ENCODE results near the gene RHOD.

The RHOD gene

GRCh38 chr11:67116758-67117105, 60.1 kb downstream of the RHOD start:
- ATAC-seq: no peak
- TF ChIP-seq BACH2 (CRISPR knock-in tag; IDR thresholded peaks at IDR 0.05; ENCODE audit: borderline replicate concordance): no peak
- no peak for TF ChIP-seq ZNF70 (CRISPR knock-in tag; IDR thresholded peaks at IDR 0.05)
- TF ChIP-seq TCF4 (CRISPR knock-in tag; IDR thresholded peaks at IDR 0.05; ENCODE audit: borderline replicate concordance): no peak
- no peak for TF ChIP-seq OSR1 (CRISPR knock-in tag; IDR thresholded peaks at IDR 0.05)
- TF ChIP-seq GLIS3 (CRISPR knock-in tag; IDR thresholded peaks at IDR 0.05): no peak
- TF ChIP-seq ZFP30 (CRISPR knock-in tag; IDR thresholded peaks at IDR 0.05): no peak
- no peak for TF ChIP-seq ESRRG (CRISPR knock-in tag; IDR thresholded peaks at IDR 0.05)
- TF ChIP-seq ZFP3 (CRISPR knock-in tag; IDR thresholded peaks at IDR 0.05): no peak
- TF ChIP-seq ZC3H10 (CRISPR knock-in tag; IDR thresholded peaks at IDR 0.05): no peak
- TF ChIP-seq ISL1 (CRISPR knock-in tag; IDR thresholded peaks at IDR 0.05): no peak
- no peak for TF ChIP-seq TOX (CRISPR knock-in tag; IDR thresholded peaks at IDR 0.05; ENCODE audit: borderline replicate concordance)
- TF ChIP-seq CREB5 (CRISPR knock-in tag; IDR thresholded peaks at IDR 0.05; ENCODE audit: low read depth): no peak
- TF ChIP-seq SNAI2 (CRISPR knock-in tag; IDR thresholded peaks at IDR 0.05): no peak

DNA sequence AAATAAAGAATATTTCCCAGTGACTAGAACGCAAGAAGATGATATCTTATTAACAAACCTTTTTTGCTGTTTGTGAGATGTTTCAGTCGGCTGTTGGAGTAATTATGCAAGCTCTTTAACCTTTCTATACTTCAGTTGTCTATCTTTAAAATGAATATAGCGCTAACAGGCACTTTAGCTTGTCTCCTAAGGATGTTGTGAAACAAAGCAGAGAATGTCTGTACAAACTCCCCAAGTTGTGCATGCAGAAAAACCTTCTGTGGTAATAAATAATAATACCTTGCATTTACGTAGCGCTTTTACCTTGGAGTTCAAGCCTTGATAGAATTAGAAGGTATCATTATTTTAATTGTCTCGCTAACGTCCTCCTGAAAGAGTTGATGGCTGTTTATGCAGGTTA, 60.5 kb downstream of the RHOD start:
- TF ChIP-seq, protein P1, sequence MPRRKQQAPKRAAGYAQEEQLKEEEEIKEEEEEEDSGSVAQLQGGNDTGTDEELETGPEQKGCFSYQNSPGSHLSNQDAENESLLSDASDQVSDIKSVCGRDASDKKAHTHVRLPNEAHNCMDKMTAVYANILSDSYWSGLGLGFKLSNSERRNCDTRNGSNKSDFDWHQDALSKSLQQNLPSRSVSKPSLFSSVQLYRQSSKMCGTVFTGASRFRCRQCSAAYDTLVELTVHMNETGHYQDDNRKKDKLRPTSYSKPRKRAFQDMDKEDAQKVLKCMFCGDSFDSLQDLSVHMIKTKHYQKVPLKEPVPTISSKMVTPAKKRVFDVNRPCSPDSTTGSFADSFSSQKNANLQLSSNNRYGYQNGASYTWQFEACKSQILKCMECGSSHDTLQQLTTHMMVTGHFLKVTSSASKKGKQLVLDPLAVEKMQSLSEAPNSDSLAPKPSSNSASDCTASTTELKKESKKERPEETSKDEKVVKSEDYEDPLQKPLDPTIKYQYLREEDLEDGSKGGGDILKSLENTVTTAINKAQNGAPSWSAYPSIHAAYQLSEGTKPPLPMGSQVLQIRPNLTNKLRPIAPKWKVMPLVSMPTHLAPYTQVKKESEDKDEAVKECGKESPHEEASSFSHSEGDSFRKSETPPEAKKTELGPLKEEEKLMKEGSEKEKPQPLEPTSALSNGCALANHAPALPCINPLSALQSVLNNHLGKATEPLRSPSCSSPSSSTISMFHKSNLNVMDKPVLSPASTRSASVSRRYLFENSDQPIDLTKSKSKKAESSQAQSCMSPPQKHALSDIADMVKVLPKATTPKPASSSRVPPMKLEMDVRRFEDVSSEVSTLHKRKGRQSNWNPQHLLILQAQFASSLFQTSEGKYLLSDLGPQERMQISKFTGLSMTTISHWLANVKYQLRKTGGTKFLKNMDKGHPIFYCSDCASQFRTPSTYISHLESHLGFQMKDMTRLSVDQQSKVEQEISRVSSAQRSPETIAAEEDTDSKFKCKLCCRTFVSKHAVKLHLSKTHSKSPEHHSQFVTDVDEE (CRISPR knock-in tag; IDR thresholded peaks at IDR 0.05): no peak
- TF ChIP-seq ZNF70 (CRISPR knock-in tag; IDR thresholded peaks at IDR 0.05) (no peak), OSR1 (CRISPR knock-in tag; IDR thresholded peaks at IDR 0.05) (no peak), CSRNP3 (CRISPR knock-in tag; IDR thresholded peaks at IDR 0.05) (no peak), ISL1 (CRISPR knock-in tag; IDR thresholded peaks at IDR 0.05) (no peak), SNAI2 (CRISPR knock-in tag; IDR thresholded peaks at IDR 0.05) (no peak), GLIS3 (CRISPR knock-in tag; IDR thresholded peaks at IDR 0.05) (no peak), ZFP3 (CRISPR knock-in tag; IDR thresholded peaks at IDR 0.05) (no peak), ESRRG (CRISPR knock-in tag; IDR thresholded peaks at IDR 0.05) (no peak), BACH2 (CRISPR knock-in tag; IDR thresholded peaks at IDR 0.05; ENCODE audit: borderline replicate concordance) (no peak), ZFP30 (CRISPR knock-in tag; IDR thresholded peaks at IDR 0.05) (no peak), ZC3H10 (CRISPR knock-in tag; IDR thresholded peaks at IDR 0.05) (no peak), POU6F1 (CRISPR knock-in tag; IDR thresholded peaks at IDR 0.05; ENCODE audit: borderline replicate concordance, low read depth) (no peak), PATZ1 (CRISPR knock-in tag; IDR thresholded peaks at IDR 0.05; ENCODE audit: borderline replicate concordance) (no peak)
- ATAC-seq: no peak

DNA sequence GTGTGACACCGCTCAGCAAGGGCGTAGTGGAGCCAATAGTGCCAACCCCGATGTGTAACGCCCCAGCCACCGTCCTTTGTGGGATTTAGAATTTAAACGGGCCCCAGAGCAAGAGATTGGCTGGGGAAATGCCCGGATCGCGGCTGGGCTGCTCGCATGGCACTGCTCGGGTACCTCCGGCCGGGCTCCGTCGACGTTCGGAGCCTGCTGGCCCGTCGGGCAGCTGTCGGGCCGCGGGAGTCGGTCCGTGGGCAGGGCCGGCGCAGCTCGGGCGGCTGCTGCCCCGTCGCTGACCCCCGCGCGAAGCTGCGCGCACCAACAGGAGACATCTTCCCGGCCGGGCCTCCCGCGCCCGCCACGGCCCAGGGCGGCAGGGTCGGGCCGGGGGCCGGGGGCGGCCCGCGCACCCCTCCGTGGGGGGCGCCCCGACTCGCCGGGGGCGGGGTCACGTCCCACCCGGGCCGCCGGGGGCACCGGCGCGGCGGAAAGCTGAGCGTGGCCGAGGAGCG, 61.1 kb downstream of the RHOD start:
- no peak for TF ChIP-seq BACH2 (CRISPR knock-in tag; IDR thresholded peaks at IDR 0.05; ENCODE audit: borderline replicate concordance)
- no peak for TF ChIP-seq ZC3H10 (CRISPR knock-in tag; IDR thresholded peaks at IDR 0.05)
- no peak for TF ChIP-seq CSRNP3 (CRISPR knock-in tag; IDR thresholded peaks at IDR 0.05)
- TF ChIP-seq ZNF565 (CRISPR knock-in tag; conservative IDR thresholded peaks at IDR 0.05; ENCODE audit: low read depth): no peak
- no peak for TF ChIP-seq ISL1 (CRISPR knock-in tag; IDR thresholded peaks at IDR 0.05)
- TF ChIP-seq OSR1 (CRISPR knock-in tag; IDR thresholded peaks at IDR 0.05): no peak
- no peak for TF ChIP-seq CREB5 (CRISPR knock-in tag; IDR thresholded peaks at IDR 0.05; ENCODE audit: low read depth)
- TF ChIP-seq ARNTL (CRISPR knock-in tag; IDR thresholded peaks at IDR 0.05; ENCODE audit: borderline replicate concordance, low read depth): no peak
- TF ChIP-seq PATZ1 (CRISPR knock-in tag; IDR thresholded peaks at IDR 0.05; ENCODE audit: borderline replicate concordance): no peak
- TF ChIP-seq GLIS3 (CRISPR knock-in tag; IDR thresholded peaks at IDR 0.05): no peak
- no peak for ATAC-seq

Measured in SK-N-SH treated with all-trans-retinoic acid at 6 μM for 48 hours (cell line).